ENCODE results near the gene C2. TPM values are rescaled to one million over a fixed set of nuclear protein-coding genes. Genes with fewer than 3 reads are reported as not detected.

The C2 gene
- polyA plus RNA-seq, 1 of the 3 experiments (the other 2 are of a cell fraction) = 0.43 TPM

DNA sequence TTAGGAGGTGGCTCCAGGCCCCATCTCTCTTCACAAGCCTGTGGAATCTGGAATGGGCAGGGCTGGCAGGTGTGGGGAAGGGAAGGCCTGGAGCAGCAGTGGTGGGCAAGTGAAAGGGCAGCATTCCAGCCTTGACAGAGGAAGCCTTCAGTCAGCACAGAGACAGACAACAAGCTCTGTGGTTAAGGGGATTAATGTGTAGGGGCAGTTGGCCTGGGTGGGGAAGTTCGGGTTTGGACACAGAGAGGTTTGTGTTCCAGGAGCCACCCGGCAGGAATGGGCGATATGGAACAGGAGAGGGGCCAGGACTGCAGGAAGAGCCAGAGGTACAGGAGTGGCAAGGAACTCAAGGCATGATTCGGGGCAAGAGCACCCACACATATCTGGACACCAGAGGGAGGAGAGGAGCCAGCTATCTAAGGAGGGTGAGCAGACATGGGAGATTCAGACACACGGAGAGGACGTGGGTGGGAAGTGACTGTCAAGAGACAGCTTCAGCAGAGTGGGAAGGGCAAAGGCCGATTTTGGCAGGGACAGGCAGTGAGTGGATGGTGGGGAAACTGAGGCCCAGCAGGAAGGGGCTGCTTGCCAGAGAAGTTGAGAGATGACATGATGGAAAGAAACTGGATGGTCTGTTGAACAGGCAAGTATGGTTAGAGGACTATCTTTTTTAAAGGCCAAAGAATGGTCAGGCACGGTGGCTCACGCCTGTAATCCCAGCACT is 46.2 kb upstream of the C2 start:
- no peaks in the 10 kb centered on the region for H3K9me3 ChIP-seq
- H2AFZ ChIP-seq (ENCODE audit: low read depth) = no peak overlapping the region
- no peaks in the 10 kb centered on the region for H3K27me3 ChIP-seq (ENCODE audit: insufficient read depth)
- whole genome bisulfite sequencing (ENCODE audit: low lambda C conversion rate) = over 99% methylated on average over 9 of the region's 9 CpGs
- H3K4me3 ChIP-seq (ENCODE audit: low read depth in 2 of 2, low read length in 1 of 2) = no peak overlapping the region
- no peak overlapping the region for H3K4me2 ChIP-seq
- no peaks in the 10 kb centered on the region for H3K79me2 ChIP-seq (ENCODE audit: insufficient read depth)
- TF ChIP-seq RFX5 (IDR thresholded peaks at IDR 0.05; ENCODE audit: low read length) = no peak
- TF ChIP-seq RAD21 (IDR thresholded peaks at IDR 0.05; ENCODE audit: low read length) = no peak
- TF ChIP-seq GABPA (IDR thresholded peaks at IDR 0.05; ENCODE audit: low read depth) = no peak
- TF ChIP-seq TEAD4 (IDR thresholded peaks at IDR 0.05; ENCODE audit: borderline replicate concordance, insufficient read depth) = no peak
- no peak for TF ChIP-seq POLR2AphosphoS5 (IDR thresholded peaks at IDR 0.05; ENCODE audit: low read depth, low read length)
- TF ChIP-seq, protein P1, sequence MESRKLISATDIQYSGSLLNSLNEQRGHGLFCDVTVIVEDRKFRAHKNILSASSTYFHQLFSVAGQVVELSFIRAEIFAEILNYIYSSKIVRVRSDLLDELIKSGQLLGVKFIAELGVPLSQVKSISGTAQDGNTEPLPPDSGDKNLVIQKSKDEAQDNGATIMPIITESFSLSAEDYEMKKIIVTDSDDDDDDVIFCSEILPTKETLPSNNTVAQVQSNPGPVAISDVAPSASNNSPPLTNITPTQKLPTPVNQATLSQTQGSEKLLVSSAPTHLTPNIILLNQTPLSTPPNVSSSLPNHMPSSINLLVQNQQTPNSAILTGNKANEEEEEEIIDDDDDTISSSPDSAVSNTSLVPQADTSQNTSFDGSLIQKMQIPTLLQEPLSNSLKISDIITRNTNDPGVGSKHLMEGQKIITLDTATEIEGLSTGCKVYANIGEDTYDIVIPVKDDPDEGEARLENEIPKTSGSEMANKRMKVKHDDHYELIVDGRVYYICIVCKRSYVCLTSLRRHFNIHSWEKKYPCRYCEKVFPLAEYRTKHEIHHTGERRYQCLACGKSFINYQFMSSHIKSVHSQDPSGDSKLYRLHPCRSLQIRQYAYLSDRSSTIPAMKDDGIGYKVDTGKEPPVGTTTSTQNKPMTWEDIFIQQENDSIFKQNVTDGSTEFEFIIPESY (IDR thresholded peaks at IDR 0.05; ENCODE audit: borderline replicate concordance, low read depth) = no peak
- no peak for TF ChIP-seq SMC3 (IDR thresholded peaks at IDR 0.05; ENCODE audit: low read depth, low read length)
- TF ChIP-seq EZH2phosphoT487 (IDR thresholded peaks at IDR 0.05; ENCODE audit: borderline replicate concordance, low read depth) = no peak
- no peak for TF ChIP-seq GATA2 (CRISPR knock-in tag; IDR thresholded peaks at IDR 0.05)
- TF ChIP-seq RXRA (IDR thresholded peaks at IDR 0.05; ENCODE audit: borderline replicate concordance, low read depth) = no peak
- no peak for TF ChIP-seq FOXM1 (IDR thresholded peaks at IDR 0.05; ENCODE audit: low read depth)
- TF ChIP-seq ELF1 (IDR thresholded peaks at IDR 0.05) = no peak
- no peak for TF ChIP-seq SIN3A (IDR thresholded peaks at IDR 0.05; ENCODE audit: borderline replicate concordance, low read depth, low read length)
- TF ChIP-seq TCF12 (IDR thresholded peaks at IDR 0.05) = no peak
- TF ChIP-seq TAF1 (IDR thresholded peaks at IDR 0.05; ENCODE audit: borderline replicate concordance, low read depth, low read length) = no peak
- no peak for TF ChIP-seq FOXJ3 (CRISPR knock-in tag; IDR thresholded peaks at IDR 0.05)
- H3K9ac ChIP-seq = no peak overlapping the region
- no peaks in the 10 kb centered on the region for H3K4me1 ChIP-seq (ENCODE audit: control insufficient read depth in 1 of 2, insufficient read depth in 2 of 2, low read depth in 1 of 2, low read length in 1 of 2)
- no peak overlapping the region for H3K27ac ChIP-seq (ENCODE audit: low read depth in 2 of 2, low read length in 1 of 2)
- ChIA-PET CTCF (interaction anchor here (1.6 kb wide), 1 partner anchor 8 kb away, joined by 7 read pairs; no protein-coding TSS in a partner anchor), POLR2A (no interaction called here)
- H4K20me1 ChIP-seq (ENCODE audit: insufficient read depth) = no peaks in the 10 kb centered on the region
- DNase-seq = no peak
- no peaks in the 10 kb centered on the region for H3K9me2 ChIP-seq
- peaks cover 5% of the 10 kb centered on the region for H3F3A ChIP-seq (replicated peaks; ENCODE audit: insufficient read depth)
- H3K36me3 ChIP-seq (replicated peaks in 1 of 2; ENCODE audit: control insufficient read depth in 1 of 2, insufficient read depth in 2 of 2, low read length in 1 of 2) = peaks cover 14 to 50% of the 10 kb centered on the region in 2 experiments

DNA sequence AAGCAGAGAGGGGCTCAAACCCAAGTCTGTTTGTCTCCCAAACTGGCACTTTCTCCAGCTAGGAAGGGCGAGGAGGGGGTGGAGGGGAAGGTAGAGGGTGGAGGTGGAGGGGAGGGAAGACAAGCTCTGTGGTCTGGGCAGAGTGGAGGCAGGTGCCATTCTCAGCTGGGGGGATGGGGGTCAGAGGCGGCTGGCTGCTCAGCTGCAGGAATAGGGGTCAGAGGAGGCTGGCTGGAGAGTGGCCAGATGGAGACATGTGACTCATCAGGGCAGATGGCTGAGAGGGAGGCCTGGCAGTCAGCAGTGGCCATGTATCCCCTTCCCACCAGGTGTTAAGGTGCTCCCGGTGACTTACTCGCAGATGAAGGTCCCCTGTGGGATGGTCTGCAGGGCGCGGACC is 45.2 kb upstream of the C2 start:
- no peak for DNase-seq

More for the DNA sequence above, 45.2 kb upstream of the C2 start:
- H3K4me2 ChIP-seq = no peak overlapping the region
- H3F3A ChIP-seq (replicated peaks; ENCODE audit: insufficient read depth) = peaks cover 5% of the 10 kb centered on the region
- H3K4me1 ChIP-seq (ENCODE audit: control insufficient read depth in 1 of 2, insufficient read depth in 2 of 2, low read depth in 1 of 2, low read length in 1 of 2) = no peaks in the 10 kb centered on the region
- H3K9me3 ChIP-seq = no peaks in the 10 kb centered on the region
- H3K27ac ChIP-seq (ENCODE audit: low read depth in 2 of 2, low read length in 1 of 2) = no peak overlapping the region
- no peaks in the 10 kb centered on the region for H3K27me3 ChIP-seq (ENCODE audit: insufficient read depth)
- no peaks in the 10 kb centered on the region for H4K20me1 ChIP-seq (ENCODE audit: insufficient read depth)
- H3K36me3 ChIP-seq (replicated peaks in 1 of 2; ENCODE audit: control insufficient read depth in 1 of 2, insufficient read depth in 2 of 2, low read length in 1 of 2) = peaks cover 14 to 61% of the 10 kb centered on the region in 2 experiments
- H3K79me2 ChIP-seq (ENCODE audit: insufficient read depth) = no peaks in the 10 kb centered on the region
- no peak overlapping the region for H2AFZ ChIP-seq (ENCODE audit: low read depth)
- 63% methylated on average over 3 of the region's 6 CpGs for WGBS (ENCODE audit: low lambda C conversion rate)
- no peak overlapping the region for H3K4me3 ChIP-seq (ENCODE audit: low read depth in 2 of 2, low read length in 1 of 2)
- H3K9me2 ChIP-seq = no peaks in the 10 kb centered on the region
- no peak for TF ChIP-seq EZH2phosphoT487 (IDR thresholded peaks at IDR 0.05; ENCODE audit: borderline replicate concordance, low read depth)
- TF ChIP-seq RXRA (IDR thresholded peaks at IDR 0.05; ENCODE audit: borderline replicate concordance, low read depth) = no peak
- no peak for TF ChIP-seq NRF1 (IDR thresholded peaks at IDR 0.05; ENCODE audit: low read depth, low read length)
- no peak for TF ChIP-seq TEAD4 (IDR thresholded peaks at IDR 0.05; ENCODE audit: borderline replicate concordance, insufficient read depth)
- TF ChIP-seq NFIC (IDR thresholded peaks at IDR 0.05; ENCODE audit: borderline replicate concordance) = peak; percentile 21; the same call in 1 of the 2 replicates
- no peak for TF ChIP-seq MXI1 (IDR thresholded peaks at IDR 0.05; ENCODE audit: low read depth, low read length)
- TF ChIP-seq GABPA (IDR thresholded peaks at IDR 0.05; ENCODE audit: low read depth) = no peak
- TF ChIP-seq, protein P2, sequence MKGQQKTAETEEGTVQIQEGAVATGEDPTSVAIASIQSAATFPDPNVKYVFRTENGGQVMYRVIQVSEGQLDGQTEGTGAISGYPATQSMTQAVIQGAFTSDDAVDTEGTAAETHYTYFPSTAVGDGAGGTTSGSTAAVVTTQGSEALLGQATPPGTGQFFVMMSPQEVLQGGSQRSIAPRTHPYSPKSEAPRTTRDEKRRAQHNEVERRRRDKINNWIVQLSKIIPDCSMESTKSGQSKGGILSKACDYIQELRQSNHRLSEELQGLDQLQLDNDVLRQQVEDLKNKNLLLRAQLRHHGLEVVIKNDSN (IDR thresholded peaks at IDR 0.05; ENCODE audit: borderline replicate concordance, low read depth) = peak; percentile 55; the same call in 1 of the 2 replicates
- TF ChIP-seq TAF1 (IDR thresholded peaks at IDR 0.05; ENCODE audit: borderline replicate concordance, low read depth, low read length) = no peak
- TF ChIP-seq EP300 (IDR thresholded peaks at IDR 0.05; ENCODE audit: borderline replicate concordance in 1 of 2, low read depth in 1 of 2, low read length in 1 of 2) = no peak
- TF ChIP-seq CHD2 (IDR thresholded peaks at IDR 0.05; ENCODE audit: low read length, partially characterized antibody) = no peak
- TF ChIP-seq FOSL2 (IDR thresholded peaks at IDR 0.05; ENCODE audit: borderline replicate concordance, low read depth) = peak; percentile 56
- TF ChIP-seq, protein P1 (IDR thresholded peaks at IDR 0.05; ENCODE audit: borderline replicate concordance, low read depth) = no peak
- TF ChIP-seq TCF12 (IDR thresholded peaks at IDR 0.05) = peak; percentile 55
- no peak overlapping the region for H3K9ac ChIP-seq
- ChIA-PET CTCF (no interaction called here), POLR2A (no interaction called here)

Data from SK-N-SH (cell line).